AML-193 (cell line): ENCODE measurements around the gene FBXO39.
"Not testable (repeated sequence)": the region's sequence is repeated elsewhere in the genome, so short reads cannot be mapped to it uniquely, and the experiment has no call there.

Source experiments
- DNase-seq, 2 experiments: peaks; one replicate each; lab custom pipeline; 2025; lab: John Stamatoyannopoulos, UW

FBXO39 gene

GRCh38 chr17:6793748-6794493 lies 17.9 kb downstream of the FBXO39 start:
- no peak for DNase-seq

- DNase-seq, result peak in 1 of 2 experiments; percentile 0
These were observed 20.2 kb downstream of the FBXO39 start for GRCh38 chr17:6796017-6796886.

- no peak for DNase-seq
These were observed 21.0 kb downstream of the FBXO39 start for GRCh38 chr17:6796887-6797490.

DNA sequence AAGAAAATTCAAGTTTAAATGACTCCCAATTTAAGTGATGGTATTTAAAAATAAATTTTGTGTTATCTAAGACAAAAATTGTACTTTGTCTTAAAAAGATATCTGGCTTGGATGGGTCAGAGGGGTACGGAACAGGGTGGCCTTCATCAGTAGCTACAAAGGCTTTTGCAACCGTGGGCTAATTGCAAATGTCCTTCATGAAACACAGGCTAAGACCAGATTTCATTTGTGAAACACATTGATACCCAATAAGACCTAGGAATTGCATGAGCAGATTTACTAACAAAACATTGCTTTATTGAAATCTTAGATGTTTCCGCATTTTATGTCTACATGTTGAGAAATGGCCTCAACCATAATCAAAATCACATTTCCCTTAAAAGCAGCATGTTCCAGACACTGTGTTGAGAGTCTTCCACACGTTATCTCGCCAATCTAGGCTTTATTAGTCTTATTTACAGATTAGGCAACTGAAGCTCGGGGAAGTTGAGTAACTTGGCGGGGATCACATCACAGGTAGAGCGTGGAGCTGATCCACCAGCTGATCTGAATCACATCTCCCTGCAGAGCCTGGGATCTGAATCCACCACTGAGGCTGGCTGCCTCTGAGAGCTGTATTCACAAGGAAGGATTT lies 21.8 kb downstream of the FBXO39 start:
- DNase-seq, result no peak

DNA sequence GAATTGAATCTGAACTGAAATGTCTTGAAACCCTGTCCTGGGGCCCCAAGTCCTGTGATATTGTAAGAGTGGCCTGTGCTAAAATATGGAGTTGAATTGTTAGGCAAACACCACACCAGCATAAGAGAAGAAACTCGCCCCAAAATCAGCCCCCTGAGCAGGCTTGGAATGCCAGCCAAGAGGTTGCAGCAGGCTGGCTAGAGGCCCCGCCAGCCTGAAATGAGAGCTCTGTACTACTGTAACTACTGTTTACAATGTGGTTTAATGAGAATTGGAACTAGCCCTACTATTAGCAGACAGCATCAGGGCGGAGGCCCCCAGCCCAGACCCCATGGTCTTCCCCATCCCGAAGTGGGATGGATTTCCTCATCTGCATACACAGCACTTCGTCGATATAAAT lies 23.7 kb downstream of the FBXO39 start:
- DNase-seq, result no peak

GRCh38 chr17:6800422-6801027 lies 24.5 kb downstream of the FBXO39 start:
- no peak for DNase-seq

- DNase-seq, result no peak
These were observed 35.5 kb downstream of the FBXO39 start for GRCh38 chr17:6811510-6811909.

GRCh38 chr17:6812295-6812694 lies 36.3 kb downstream of the FBXO39 start:
- no peak for DNase-seq

DNA sequence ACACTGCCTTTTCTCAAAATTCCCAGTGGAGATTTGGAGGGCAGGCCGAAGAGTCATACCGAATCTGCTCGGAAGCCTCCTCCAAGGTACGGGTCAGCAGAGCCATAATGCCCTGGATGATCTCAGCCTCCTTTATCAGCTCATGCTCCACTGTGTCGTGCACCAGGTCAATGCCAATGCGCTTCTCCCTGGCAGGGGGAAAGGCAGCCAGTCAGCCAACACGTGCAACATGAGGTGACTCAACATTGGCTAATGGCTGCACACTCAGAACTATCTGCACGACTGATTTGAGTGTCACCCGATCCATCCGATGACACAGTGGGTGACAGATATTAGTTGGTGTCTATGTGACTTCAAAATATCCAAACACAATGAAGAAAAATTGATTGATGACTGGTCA lies 39.8 kb downstream of the FBXO39 start:
- DNase-seq, result no peak

DNA sequence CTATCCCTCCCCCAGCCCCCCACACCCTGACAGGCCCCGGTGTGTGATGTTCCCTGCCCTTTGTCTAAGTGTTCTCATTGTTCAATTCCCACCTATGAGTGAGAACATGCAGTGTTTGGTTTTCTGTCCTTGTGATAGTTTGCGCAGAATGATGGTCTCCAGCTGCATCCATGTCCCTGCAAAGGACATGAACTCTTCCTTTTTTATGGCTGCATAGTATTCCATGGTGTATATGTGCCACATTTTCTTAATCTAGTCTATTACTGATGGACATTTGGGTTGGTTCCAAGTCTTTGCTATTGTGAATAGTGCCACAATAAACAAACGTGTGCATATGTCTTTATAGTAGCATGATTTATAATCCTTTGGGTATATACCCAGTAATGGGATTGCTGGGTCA lies 40.4 kb downstream of the FBXO39 start:
- DNase-seq, result not testable (repeated sequence)

- DNase-seq, result no peak
These were observed 42.9 kb downstream of the FBXO39 start for GRCh38 chr17:6818938-6819337.

DNA sequence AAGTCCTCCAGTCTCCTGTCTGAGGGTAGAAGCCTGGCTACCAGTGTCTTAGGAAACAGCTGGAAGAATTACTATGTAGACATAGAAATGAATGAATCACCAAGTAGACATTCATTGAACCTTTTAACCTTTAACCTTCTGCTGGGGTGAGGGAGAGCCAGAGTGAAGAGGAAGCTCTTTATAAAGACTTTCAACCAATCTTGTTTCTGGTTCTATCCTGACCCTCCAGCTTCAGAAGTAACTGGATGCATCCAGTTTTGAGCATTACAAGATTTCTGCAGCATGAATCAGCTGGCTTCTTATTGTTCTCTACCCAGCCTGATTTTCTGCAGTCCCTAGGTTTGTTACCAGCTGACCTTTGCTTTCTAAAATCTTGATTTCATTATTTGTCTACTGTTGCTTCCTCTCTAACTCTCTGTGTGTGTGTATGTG lies 47.0 kb downstream of the FBXO39 start:
- DNase-seq, result no peak

DNA sequence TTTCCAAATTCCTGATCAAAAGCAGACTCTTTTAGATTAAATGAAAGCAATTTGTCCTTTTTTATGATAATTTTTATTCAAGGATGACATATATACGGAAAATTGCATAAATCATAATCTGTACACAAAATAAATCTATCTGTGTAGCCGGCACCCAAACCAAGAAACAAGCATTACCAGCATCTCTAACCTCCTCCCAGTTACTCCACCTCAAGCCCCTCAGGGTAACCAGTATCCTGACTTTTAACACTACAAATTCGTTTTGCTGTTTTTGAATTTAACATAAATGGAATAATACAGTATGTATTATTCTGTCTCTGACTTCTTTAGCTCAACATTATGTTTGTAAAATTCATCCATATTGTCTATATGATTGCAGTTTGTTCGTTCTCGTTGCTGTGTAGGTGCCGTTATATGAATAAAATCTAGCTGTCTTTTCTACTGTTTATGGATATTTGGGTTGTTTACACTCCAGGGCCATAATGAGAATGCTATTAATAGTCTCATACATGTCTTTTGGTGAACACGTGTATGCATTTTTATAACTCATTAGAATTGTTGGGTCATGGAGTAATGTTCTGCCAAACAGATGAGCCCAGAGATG lies 54.5 kb downstream of the FBXO39 start:
- no peak for DNase-seq

DNA sequence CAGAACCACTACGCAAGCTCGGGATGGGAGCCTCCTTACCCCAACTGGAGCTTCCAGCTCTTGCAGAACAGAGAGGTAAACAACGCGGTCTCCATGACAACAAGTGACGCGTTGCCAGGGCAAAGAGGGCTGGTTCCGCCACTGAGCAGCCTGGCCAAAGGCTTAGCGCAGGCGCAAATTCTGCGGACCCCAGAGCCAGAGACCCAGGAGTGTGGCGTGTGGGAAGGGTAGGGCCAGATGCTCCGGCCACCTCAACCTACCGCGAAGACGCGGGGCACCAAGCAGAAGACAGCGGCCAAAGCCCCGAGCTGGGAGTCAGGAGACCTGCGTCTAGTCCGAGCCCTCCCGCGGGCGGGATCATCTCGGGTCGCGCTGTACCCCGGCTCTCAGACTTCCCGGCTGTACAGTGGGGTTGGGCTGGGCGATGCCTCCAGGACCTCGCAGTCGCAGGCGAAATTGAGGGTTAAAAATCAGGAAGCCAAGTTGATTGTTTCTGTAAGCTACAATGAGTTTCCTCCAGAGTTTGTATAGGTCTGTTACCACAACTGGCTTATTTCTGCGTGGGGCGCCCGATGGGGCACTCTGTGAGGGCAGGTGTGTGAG lies 55.7 kb downstream of the FBXO39 start, which contains the start of gene TEKT1:
Gene TEKT1, minus strand, starts transcription at position 69 of the 603 bp plus-strand sequence. CDS start 1,353 bp downstream, outside the sequence.
- DNase-seq, result no peak
